Measurements from ENCODE around the gene FRMD1. TPM values are rescaled to one million over a fixed set of nuclear protein-coding genes. Genes with fewer than 3 reads are reported as not detected.

The FRMD1 gene
- polyA plus RNA-seq, 1 experiment: not detected

DNA sequence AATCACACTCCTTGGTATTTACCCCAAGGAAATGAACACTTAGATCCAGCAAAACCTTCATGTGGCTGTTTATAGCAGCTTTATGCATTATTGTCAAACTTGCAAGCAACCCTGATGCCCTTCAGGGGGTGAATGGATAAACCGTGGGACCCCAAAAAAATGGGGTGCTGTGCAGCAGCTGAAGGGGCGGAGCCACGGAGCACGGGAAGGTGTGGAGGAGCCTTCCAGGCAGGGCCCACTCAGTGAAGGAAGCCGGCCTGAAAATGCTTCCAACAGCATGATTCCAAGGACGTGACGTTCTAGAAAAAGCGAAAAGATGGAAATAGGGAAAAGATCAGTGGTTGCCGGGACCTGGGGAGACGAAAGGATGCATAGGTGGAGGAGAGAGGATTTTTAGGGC, 25.6 kb upstream of the FRMD1 start:
- Histone ChIP-seq H3K27me3 (ENCODE audit: control insufficient read depth, insufficient read depth, low read length) (peaks cover 14% of the 10 kb centered on the region), H3K36me3 (ENCODE audit: control insufficient read depth, insufficient read depth, low read length) (no peaks in the 10 kb centered on the region), H3K4me3 (ENCODE audit: low read depth, low read length) (no peak overlapping the region)
- TF ChIP-seq, protein P1, sequence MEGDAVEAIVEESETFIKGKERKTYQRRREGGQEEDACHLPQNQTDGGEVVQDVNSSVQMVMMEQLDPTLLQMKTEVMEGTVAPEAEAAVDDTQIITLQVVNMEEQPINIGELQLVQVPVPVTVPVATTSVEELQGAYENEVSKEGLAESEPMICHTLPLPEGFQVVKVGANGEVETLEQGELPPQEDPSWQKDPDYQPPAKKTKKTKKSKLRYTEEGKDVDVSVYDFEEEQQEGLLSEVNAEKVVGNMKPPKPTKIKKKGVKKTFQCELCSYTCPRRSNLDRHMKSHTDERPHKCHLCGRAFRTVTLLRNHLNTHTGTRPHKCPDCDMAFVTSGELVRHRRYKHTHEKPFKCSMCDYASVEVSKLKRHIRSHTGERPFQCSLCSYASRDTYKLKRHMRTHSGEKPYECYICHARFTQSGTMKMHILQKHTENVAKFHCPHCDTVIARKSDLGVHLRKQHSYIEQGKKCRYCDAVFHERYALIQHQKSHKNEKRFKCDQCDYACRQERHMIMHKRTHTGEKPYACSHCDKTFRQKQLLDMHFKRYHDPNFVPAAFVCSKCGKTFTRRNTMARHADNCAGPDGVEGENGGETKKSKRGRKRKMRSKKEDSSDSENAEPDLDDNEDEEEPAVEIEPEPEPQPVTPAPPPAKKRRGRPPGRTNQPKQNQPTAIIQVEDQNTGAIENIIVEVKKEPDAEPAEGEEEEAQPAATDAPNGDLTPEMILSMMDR (IDR thresholded peaks at IDR 0.05; ENCODE audit: insufficient read depth, low read depth, low read length): no peak
- DNase-seq (ENCODE audit: low read depth): no peak
- ChIA-PET POLR2A (no interaction called here), CTCF (interaction anchor here (0.6 to 0.9 kb wide), 2 partner anchors 194 to 778 kb away, joined by 3 read pairs; no protein-coding TSS in a partner anchor)

DNA sequence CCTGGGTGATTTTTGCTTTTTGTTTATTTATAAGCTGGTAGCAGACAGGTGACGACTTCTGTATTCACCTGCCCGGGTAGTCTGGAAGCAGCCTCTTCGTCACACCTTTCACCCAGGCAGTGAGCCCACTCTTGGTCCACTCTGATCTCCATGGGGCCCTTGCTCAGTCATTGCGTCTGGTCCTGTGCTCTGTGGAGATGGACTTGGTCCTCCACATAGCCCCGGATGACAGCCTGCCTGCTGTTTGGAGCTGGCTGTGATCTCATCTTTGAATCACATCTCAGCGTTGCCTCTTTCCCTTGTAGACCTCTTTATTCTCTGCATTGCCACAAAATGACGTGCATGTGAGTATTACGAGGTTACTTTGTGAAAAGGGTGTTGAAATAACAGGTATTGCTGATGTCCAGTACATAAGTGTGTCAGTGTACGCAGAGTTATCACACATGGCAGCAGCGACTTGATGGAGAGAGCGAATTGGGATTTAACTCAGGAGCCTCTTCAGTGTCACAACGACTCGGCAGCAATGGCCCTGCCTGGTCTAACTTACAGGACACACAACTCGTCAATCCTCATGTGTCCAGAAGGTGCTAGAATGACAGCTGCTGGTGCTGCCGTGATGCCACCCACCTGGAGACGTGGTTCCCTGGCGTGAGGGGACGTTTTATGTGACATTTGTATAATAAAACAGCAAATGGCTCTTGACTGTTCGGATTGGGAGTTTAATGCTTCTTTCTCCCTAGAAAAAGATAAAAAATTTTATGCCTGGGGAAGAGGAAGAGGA, 24.2 kb upstream of the FRMD1 start:
- Histone ChIP-seq H3K4me3 (ENCODE audit: low read depth, low read length) (no peak overlapping the region), H3K27me3 (ENCODE audit: control insufficient read depth, insufficient read depth, low read length) (peaks cover 14% of the 10 kb centered on the region), H3K36me3 (ENCODE audit: control insufficient read depth, insufficient read depth, low read length) (no peaks in the 10 kb centered on the region)
- TF ChIP-seq, protein P1 (IDR thresholded peaks at IDR 0.05; ENCODE audit: insufficient read depth, low read depth, low read length): no peak
- CTCF ChIA-PET: interaction anchor here (0.7 kb wide), 1 partner anchor 171 kb away, joined by 3 read pairs; no protein-coding TSS in a partner anchor
- DNase-seq (ENCODE audit: low read depth): no peak
- POLR2A ChIA-PET: no interaction called here

DNA sequence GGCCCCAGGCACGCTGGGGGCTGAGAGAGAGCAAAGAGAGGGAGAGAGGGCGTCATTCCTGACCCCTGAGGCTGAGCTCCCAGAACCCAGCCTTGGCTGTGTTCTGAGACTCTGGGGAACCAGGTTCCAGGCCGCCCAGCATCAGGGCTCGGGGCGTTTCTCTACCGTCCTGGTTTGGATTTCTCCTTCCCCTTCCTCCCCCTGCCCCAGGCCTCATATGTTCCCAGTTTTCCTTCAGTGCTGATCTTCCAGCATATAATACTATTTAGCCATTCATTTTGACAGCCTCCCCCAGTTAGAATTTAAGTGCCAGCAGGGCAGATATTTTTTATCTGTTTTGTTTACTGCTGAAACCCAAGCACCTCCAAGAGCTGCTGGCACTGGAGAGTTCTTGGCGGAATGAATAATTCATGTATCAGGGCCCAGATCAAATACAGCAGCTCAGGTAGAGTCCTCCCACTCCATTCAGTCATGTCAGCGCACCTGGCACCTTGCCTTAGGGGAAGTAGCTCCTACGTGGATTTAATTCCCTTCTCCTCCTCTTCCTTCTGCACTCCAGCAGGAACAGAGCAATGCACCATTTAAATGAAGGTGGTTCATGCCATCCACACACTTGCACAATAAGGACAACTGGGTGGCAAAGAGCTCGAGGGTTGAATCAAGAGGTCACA, 23.4 kb upstream of the FRMD1 start:
- POLR2A ChIA-PET: no interaction called here
- no peak for DNase-seq (ENCODE audit: low read depth)
- CTCF ChIA-PET: interaction anchor here (0.7 kb wide), 1 partner anchor 170 kb away, joined by 3 read pairs; no protein-coding TSS in a partner anchor
- Histone ChIP-seq H3K36me3 (ENCODE audit: control insufficient read depth, insufficient read depth, low read length) (no peaks in the 10 kb centered on the region), H3K4me3 (ENCODE audit: low read depth, low read length) (no peak overlapping the region), H3K27me3 (ENCODE audit: control insufficient read depth, insufficient read depth, low read length) (peaks cover 14% of the 10 kb centered on the region)
- TF ChIP-seq, protein P1 (IDR thresholded peaks at IDR 0.05; ENCODE audit: insufficient read depth, low read depth, low read length): no peak

DNA sequence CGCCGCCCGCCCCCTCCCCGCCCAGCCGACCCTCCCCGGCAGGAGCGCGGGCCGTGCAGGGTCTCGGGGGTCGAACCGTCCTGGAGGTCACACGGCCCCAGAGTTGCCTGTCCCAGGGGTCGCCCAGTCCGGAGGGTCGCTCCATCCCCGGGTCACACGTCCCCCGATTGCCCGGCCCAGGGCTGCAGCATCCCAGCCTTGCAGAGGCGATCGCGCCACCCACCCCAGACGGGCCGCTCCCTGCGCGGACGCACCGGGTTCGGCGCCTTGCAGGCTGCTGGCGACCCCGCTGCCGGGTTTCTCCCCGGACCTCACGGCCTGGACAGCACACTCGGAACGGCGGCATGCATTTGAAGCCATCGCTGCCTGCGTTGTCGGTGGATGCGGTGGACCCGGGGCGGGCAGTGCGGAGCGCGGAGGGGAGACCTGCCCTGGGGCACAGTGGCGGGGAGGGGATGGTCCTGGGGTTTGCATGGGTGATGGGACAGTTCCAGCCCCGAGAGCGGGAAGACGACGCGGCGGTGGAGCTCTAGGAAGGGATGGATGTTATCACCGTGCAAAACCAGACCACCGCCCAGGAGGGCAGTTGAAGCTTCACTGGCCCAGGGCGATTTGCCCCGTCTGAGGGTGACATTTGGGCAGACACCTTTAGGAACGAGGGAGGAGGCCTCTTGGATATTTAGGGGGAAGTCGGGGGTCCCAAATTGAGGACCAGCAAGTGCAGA, 22.7 kb upstream of the FRMD1 start:
- Histone ChIP-seq H3K36me3 (ENCODE audit: control insufficient read depth, insufficient read depth, low read length) (no peaks in the 10 kb centered on the region), H3K27me3 (ENCODE audit: control insufficient read depth, insufficient read depth, low read length) (peaks cover 14% of the 10 kb centered on the region), H3K4me3 (ENCODE audit: low read depth, low read length) (no peak overlapping the region)
- ChIA-PET POLR2A (no interaction called here), CTCF (no interaction called here)
- TF ChIP-seq, protein P1 (IDR thresholded peaks at IDR 0.05; ENCODE audit: insufficient read depth, low read depth, low read length): no peak
- no peak for DNase-seq (ENCODE audit: low read depth)

All from BJ (cell line).